Smooth muscle cell (in vitro differentiated cells): ENCODE measurements around the gene UGGT1. TPM values are rescaled to one million over a fixed set of nuclear protein-coding genes. Genes with fewer than 3 reads are reported as not detected.

ENCODE experiments used
- DNase-seq: peaks from one replicate; lab custom pipeline; 2025; ENCODE audit not compliant: unreplicated experiment; lab: John Stamatoyannopoulos, UW
- H2AFZ ChIP-seq: fragments of 200-600 bp; sonication (generic); 2 replicates; pipeline ENCODE4 v1.6.0; 2016; ENCODE audit warnings: antibody characterized with exemption, low read depth, mild to moderate bottlenecking
- H3F3A ChIP-seq: fragments of 200-600 bp; sonication (generic); 2 replicates; pipeline ENCODE4 v1.6.0; 2017; ENCODE audit warnings: antibody characterized with exemption, low read depth
- H3K27ac ChIP-seq: fragments of 200-600 bp; sonication (generic); 2 replicates; pipeline ENCODE4 v1.5.1; 2016; ENCODE audit warnings: low read depth, mild to moderate bottlenecking
- H3K27me3 ChIP-seq: fragments of 200-600 bp; sonication (generic); 2 replicates; pipeline ENCODE4 v1.6.1; 2016; ENCODE audit warnings: low read depth, mild to moderate bottlenecking
- H3K36me3 ChIP-seq: fragments of 200-600 bp; sonication (generic); 2 replicates; pipeline ENCODE4 v1.5.1; 2016; ENCODE audit warnings: low read depth
- H3K4me1 ChIP-seq: fragments of 200-600 bp; sonication (generic); 2 replicates; pipeline ENCODE4 v1.5.1; 2016; ENCODE audit warnings: low read depth
- H3K4me2 ChIP-seq: fragments of 200-600 bp; sonication (generic); 2 replicates; pipeline ENCODE4 v1.6.0; 2016; ENCODE audit warnings: mild to moderate bottlenecking
- H3K4me3 ChIP-seq: fragments of 200-600 bp; sonication (generic); 2 replicates; pipeline ENCODE4 v1.5.1; 2016; ENCODE audit warnings: mild to moderate bottlenecking
- H3K79me2 ChIP-seq: fragments of 200-600 bp; sonication (generic); 2 replicates; pipeline ENCODE4 v1.6.0; 2016; ENCODE audit warnings: low read depth, mild to moderate bottlenecking
- H3K9ac ChIP-seq: fragments of 200-600 bp; sonication (generic); 2 replicates; pipeline ENCODE4 v1.6.0; 2016; ENCODE audit warnings: low read depth
- H3K9me3 ChIP-seq: fragments of 200-600 bp; sonication (generic); replicated peaks from 2 replicates; pipeline ENCODE4 v1.5.1; 2016; ENCODE audit warnings: low read depth
- H4K20me1 ChIP-seq: fragments of 200-600 bp; sonication (generic); 2 replicates; pipeline ENCODE4 v1.6.0; 2016; ENCODE audit warnings: low read depth
- WGBS: methylation state at CpG from one replicate; pipeline ENCODE4 v1.1.7; 2016; ENCODE audit warnings: low lambda C conversion rate; 5-methylcytosine and 5-hydroxymethylcytosine counted together
- polyA plus RNA-seq: library from polyadenylated mRNA; unstranded; fragments of >200 nt; fragmentation: Nextera tagmentation; extraction: Ambion mirVana; gene quantifications from 2 replicates; pipeline ENCODE4 v1.2.1, GENCODE V29; 2016
- total RNA-seq: library from RNA; depleted of rRNA; stranded (reverse); fragments of >200 nt; gene quantifications from 2 replicates; pipeline ENCODE4 v1.2.3, GENCODE V29; 2014
- TF ChIP-seq, protein P1 (sequence below): fragments of 200-600 bp; sonication (generic); IDR thresholded peaks from 2 replicates; pipeline ENCODE4 v1.5.1; 2017; ENCODE audit warnings: borderline replicate concordance, mild to moderate bottlenecking, antibody characterized with exemption; ENCODE audit not compliant: insufficient read depth, poor library complexity, severe bottlenecking

UGGT1 gene
- total and polyA plus RNA-seq, 2 experiments from 2014 or later: 14.3 to 46.3 TPM

DNA sequence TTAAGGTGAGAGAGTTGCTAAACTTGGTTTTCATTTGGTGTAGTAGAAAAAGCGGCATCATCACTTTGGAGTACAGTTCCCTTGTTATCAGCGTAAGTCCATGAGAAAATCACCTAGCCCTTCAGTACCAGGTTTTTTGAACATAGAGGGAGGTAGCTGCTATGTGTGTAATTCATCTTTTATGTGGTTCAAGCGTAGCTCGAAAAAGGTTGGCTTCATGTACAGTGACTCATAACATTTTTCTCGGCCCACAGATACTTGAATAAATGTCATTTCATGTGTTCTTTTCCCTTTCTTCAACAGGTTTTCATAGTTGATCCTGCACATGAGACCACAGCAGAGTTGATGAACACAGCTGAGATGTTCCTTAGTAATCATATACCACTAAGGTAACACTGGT lies 43.6 kb downstream of the UGGT1 start:
- Histone ChIP-seq H4K20me1 (peaks cover 4% of the 10 kb centered on the region), H3K27ac (no peak overlapping the region), H3F3A (no peaks in the 10 kb centered on the region), H3K4me2 (no peak overlapping the region), H3K79me2 (no peaks in the 10 kb centered on the region), H3K4me3 (no peak overlapping the region), H3K27me3 (no peaks in the 10 kb centered on the region), H3K36me3 (peaks cover 17% of the 10 kb centered on the region), H3K9me3 (no peaks in the 10 kb centered on the region), H3K4me1 (no peaks in the 10 kb centered on the region), H3K9ac (no peak overlapping the region), H2AFZ (no peak overlapping the region)
- TF ChIP-seq, protein P1, sequence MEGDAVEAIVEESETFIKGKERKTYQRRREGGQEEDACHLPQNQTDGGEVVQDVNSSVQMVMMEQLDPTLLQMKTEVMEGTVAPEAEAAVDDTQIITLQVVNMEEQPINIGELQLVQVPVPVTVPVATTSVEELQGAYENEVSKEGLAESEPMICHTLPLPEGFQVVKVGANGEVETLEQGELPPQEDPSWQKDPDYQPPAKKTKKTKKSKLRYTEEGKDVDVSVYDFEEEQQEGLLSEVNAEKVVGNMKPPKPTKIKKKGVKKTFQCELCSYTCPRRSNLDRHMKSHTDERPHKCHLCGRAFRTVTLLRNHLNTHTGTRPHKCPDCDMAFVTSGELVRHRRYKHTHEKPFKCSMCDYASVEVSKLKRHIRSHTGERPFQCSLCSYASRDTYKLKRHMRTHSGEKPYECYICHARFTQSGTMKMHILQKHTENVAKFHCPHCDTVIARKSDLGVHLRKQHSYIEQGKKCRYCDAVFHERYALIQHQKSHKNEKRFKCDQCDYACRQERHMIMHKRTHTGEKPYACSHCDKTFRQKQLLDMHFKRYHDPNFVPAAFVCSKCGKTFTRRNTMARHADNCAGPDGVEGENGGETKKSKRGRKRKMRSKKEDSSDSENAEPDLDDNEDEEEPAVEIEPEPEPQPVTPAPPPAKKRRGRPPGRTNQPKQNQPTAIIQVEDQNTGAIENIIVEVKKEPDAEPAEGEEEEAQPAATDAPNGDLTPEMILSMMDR: no peak
- WGBS: 91% methylated on average over 5 of the region's 5 CpGs
- no peak for DNase-seq

DNA sequence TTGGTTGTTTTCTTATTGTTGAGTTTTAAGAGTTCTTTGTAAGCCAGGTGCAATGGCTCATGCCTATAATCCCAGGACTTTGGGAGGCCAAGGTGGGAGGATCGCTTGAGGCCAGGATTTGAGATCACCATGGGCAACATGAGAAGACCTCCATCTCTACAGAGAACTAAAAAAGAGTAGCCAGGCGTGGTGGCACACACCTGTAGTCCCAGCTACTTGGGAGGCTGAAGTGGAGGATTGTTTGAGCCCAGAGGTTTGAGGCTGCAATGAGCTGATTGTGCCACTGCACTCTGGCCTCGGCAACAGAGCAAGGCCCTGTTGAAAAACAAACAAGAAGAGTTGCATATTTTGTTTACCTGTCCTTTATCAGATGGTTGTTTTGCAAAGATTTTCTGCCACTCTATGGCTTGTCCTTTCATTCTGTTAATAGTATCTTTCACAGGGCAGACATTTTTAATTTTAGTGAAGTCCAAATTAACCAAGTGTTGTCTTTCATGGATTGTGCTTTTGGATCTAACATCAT lies 46.2 kb downstream of the UGGT1 start:
- H3K36me3 ChIP-seq: peaks cover 17% of the 10 kb centered on the region
- WGBS: 97% methylated on average over 3 of the region's 3 CpGs
- no peaks in the 10 kb centered on the region for H3K79me2 ChIP-seq
- no peak for DNase-seq
- no peaks in the 10 kb centered on the region for H3K27me3 ChIP-seq
- no peaks in the 10 kb centered on the region for H3K9me3 ChIP-seq
- TF ChIP-seq, protein P1: no peak
- no peak overlapping the region for H3K4me3 ChIP-seq
- no peak overlapping the region for H3K9ac ChIP-seq
- no peak overlapping the region for H3K27ac ChIP-seq
- no peak overlapping the region for H2AFZ ChIP-seq
- H3K4me2 ChIP-seq: no peak overlapping the region
- peaks cover 4% of the 10 kb centered on the region for H4K20me1 ChIP-seq
- no peaks in the 10 kb centered on the region for H3F3A ChIP-seq
- no peaks in the 10 kb centered on the region for H3K4me1 ChIP-seq

DNA sequence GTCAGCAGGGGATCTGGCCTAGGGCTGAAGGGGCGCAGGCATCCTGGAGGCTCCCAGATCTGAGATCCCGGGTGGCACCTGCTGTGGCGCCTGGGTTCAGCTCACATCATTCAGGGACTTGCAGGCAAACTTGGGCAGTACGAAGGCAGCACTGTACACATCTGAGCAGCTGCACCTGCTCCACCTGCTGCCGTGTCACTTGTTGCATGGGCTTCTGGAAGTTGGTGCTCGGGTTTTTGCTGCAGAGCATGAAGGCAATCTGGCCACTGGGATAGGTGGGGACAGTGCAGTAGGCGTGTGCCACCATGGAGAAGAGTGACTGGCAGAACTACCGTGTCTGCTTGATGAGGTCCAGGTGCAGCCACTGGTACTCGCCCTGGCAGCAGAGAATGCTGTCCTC lies 48.6 kb downstream of the UGGT1 start:
- no peak overlapping the region for H3K4me3 ChIP-seq
- H3K9ac ChIP-seq: no peak overlapping the region
- H3K79me2 ChIP-seq: no peaks in the 10 kb centered on the region
- peaks cover 4% of the 10 kb centered on the region for H4K20me1 ChIP-seq
- over 99% methylated on average over 9 of the region's 9 CpGs for WGBS
- H3K4me2 ChIP-seq: no peak overlapping the region
- DNase-seq: no peak
- TF ChIP-seq, protein P1: no peak
- no peak overlapping the region for H2AFZ ChIP-seq
- H3K4me1 ChIP-seq: no peaks in the 10 kb centered on the region
- no peaks in the 10 kb centered on the region for H3F3A ChIP-seq
- H3K27ac ChIP-seq: no peak overlapping the region
- no peaks in the 10 kb centered on the region for H3K9me3 ChIP-seq
- H3K27me3 ChIP-seq: no peaks in the 10 kb centered on the region
- H3K36me3 ChIP-seq: peaks cover 17% of the 10 kb centered on the region

DNA sequence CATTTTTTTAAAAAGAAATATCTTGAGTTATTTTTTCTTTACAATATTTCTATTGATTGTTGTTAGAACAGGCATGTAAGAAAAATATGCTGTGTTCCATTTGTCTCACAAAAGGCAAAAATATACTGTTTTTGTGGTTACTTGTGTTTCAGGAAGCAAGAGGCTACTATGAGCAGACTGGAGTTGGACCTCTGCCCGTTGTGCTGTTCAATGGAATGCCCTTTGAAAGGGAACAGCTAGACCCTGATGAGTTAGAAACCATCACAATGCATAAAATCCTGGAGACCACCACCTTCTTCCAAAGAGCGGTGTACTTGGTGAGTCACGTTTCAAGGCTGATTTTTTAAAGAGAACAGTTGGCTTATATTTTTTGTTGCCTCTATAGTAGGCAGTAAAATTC lies 54.7 kb downstream of the UGGT1 start:
- H2AFZ ChIP-seq: no peak overlapping the region
- H3K27ac ChIP-seq: no peak overlapping the region
- H3K4me1 ChIP-seq: no peaks in the 10 kb centered on the region
- DNase-seq: no peak
- no peaks in the 10 kb centered on the region for H3K27me3 ChIP-seq
- no peaks in the 10 kb centered on the region for H3K9me3 ChIP-seq
- H3K79me2 ChIP-seq: no peaks in the 10 kb centered on the region
- H3K4me3 ChIP-seq: no peak overlapping the region
- no peaks in the 10 kb centered on the region for H3F3A ChIP-seq
- TF ChIP-seq, protein P1: no peak
- H3K9ac ChIP-seq: no peak overlapping the region
- H3K4me2 ChIP-seq: no peak overlapping the region
- WGBS: 94% methylated on average over 3 of the region's 3 CpGs
- peaks cover 3% of the 10 kb centered on the region for H4K20me1 ChIP-seq
- H3K36me3 ChIP-seq: peaks cover 13% of the 10 kb centered on the region
